Measurements from ENCODE around the gene ZMYM5. TPM values are rescaled to one million over a fixed set of nuclear protein-coding genes. Genes with fewer than 3 reads are reported as not detected.

Gene ZMYM5
- total and polyA plus RNA-seq, 2 of the 8 experiments (the other 6 are each of a cell fraction or from before 2014, with no cell fraction given), result 4.9 to 7.9 TPM

DNA sequence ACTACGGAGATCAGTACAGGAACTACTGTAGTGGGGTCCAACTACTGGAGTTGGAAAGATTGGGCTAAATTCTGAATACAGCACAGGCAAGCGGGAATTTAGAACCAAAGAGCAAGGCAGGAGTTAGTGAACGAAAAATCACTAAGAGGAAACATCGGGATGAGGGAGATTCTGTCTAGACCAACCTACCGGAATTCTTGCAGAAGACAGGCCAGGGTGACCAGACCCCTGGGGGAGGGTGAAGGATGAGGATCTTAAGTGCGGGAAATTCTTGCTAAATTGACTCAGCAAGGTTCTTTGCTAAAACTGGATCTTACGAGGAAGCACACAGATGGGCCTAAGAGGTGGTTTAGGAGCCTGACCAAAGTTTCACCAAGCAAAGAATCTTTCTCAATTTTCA is 67.5 kb downstream of the ZMYM5 start:
- no peak overlapping the region for H3K9ac ChIP-seq (replicated peaks in 1 of 4; ENCODE audit: extremely low read depth in 1 of 4, low read depth in 3 of 4, low read length in 3 of 4)
- no peak overlapping the region for H3K23ac ChIP-seq (ENCODE audit: insufficient read length)
- no peak overlapping the region for H2BK5ac ChIP-seq (ENCODE audit: low read depth, low read length)
- no peak overlapping the region for H4K8ac ChIP-seq (ENCODE audit: extremely low read depth, insufficient read depth, low read length)
- no peak overlapping the region for H2BK15ac ChIP-seq (ENCODE audit: low read length)
- no peak for TF ChIP-seq KDM5A (IDR thresholded peaks at IDR 0.05; ENCODE audit: low read length)
- no peak for TF ChIP-seq BCL11A (IDR thresholded peaks at IDR 0.05; ENCODE audit: low read depth in 2 of 2, low read length in 2 of 2)
- no peak for TF ChIP-seq NRF1 (IDR thresholded peaks at IDR 0.05; ENCODE audit: low read depth, low read length)
- no peak for TF ChIP-seq SRF (IDR thresholded peaks at IDR 0.05; ENCODE audit: low read depth, low read length)
- TF ChIP-seq TAF7 (optimal IDR thresholded peaks at IDR 0.05; ENCODE audit: borderline replicate concordance, low read depth, low read length), result no peak
- no peak for TF ChIP-seq CEBPB (IDR thresholded peaks at IDR 0.05; ENCODE audit: low read depth, low read length)
- TF ChIP-seq SAP30 (IDR thresholded peaks at IDR 0.05; ENCODE audit: insufficient read depth, insufficient replicate concordance, low read length), result no peak
- TF ChIP-seq, protein P1, sequence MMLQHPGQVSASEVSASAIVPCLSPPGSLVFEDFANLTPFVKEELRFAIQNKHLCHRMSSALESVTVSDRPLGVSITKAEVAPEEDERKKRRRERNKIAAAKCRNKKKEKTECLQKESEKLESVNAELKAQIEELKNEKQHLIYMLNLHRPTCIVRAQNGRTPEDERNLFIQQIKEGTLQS (IDR thresholded peaks at IDR 0.05; ENCODE audit: insufficient read depth, low read depth, low read length), result no peak
- TF ChIP-seq, protein P2, sequence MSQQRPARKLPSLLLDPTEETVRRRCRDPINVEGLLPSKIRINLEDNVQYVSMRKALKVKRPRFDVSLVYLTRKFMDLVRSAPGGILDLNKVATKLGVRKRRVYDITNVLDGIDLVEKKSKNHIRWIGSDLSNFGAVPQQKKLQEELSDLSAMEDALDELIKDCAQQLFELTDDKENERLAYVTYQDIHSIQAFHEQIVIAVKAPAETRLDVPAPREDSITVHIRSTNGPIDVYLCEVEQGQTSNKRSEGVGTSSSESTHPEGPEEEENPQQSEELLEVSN (IDR thresholded peaks at IDR 0.05), result no peak
- no peak for TF ChIP-seq SUZ12 (IDR thresholded peaks at IDR 0.05; ENCODE audit: low read length)
- H3K4me1 ChIP-seq (replicated peaks in 1 of 4; ENCODE audit: control insufficient read depth in 3 of 4, insufficient read depth in 4 of 4, low read length in 3 of 4), result peaks cover 0 to 5% (median 1%) of the 10 kb centered on the region in 4 experiments; a peak in 3 of 7 replicates
- no peak overlapping the region for H2AK5ac ChIP-seq (ENCODE audit: low read depth, low read length)
- DNase-seq (ENCODE audit: low read depth in 1 of 2, low spot score in 2 of 2) (no peak), FAIRE-seq (no peak)
- 91% methylated on average over 7 of the region's 7 CpGs; no CpG with 5 or more reads in 1 of the 2 experiments for WGBS, 2 experiments (ENCODE audit: extremely low coverage in 1 of 2, insufficient coverage in 1 of 2, insufficient read length in 1 of 2, insufficient replicate concordance in 2 of 2, low coverage in 1 of 2, low lambda C conversion rate in 2 of 2, missing lambda C conversion rate in 1 of 2)
- no peak overlapping the region for H3K56ac ChIP-seq (replicated peaks; ENCODE audit: insufficient read length, low read depth, low read length)
- no peaks in the 10 kb centered on the region; the same call in 1 of the 2 replicates for H3K79me1 ChIP-seq (ENCODE audit: low read depth, low read length)
- no peaks in the 10 kb centered on the region for H3K79me2 ChIP-seq (ENCODE audit: control insufficient read depth in 1 of 2, insufficient read depth in 2 of 2, low read length in 2 of 2)
- H3K27ac ChIP-seq (ENCODE audit: low read depth, low read length), result no peak overlapping the region
- ChIA-PET CTCF (ENCODE audit: partially characterized antibody) (no interaction called here), POLR2A (ENCODE audit: partially characterized antibody) (interaction anchor here (1.0 kb wide), 1 partner anchor 22 kb away, joined by 3 read pairs; no protein-coding TSS in a partner anchor)
- H4K20me1 ChIP-seq (replicated peaks in 1 of 2; ENCODE audit: control insufficient read depth in 1 of 2, insufficient read depth in 2 of 2, low read length in 2 of 2), result no peaks in the 10 kb centered on the region
- no peak overlapping the region for H3K4me2 ChIP-seq (ENCODE audit: insufficient read depth in 1 of 2, low read depth in 2 of 2, low read length in 2 of 2)
- no peak overlapping the region for H2AFZ ChIP-seq (ENCODE audit: low read length)
- no peak overlapping the region for H3K18ac ChIP-seq (ENCODE audit: extremely low read depth, low read length)
- H4K91ac ChIP-seq (replicated peaks; ENCODE audit: insufficient read length, low read length), result no peak overlapping the region
- H3K36me3 ChIP-seq (ENCODE audit: control insufficient read depth in 2 of 4, insufficient read depth in 4 of 4, low read length in 3 of 4), result no peaks in the 10 kb centered on the region
- no peak overlapping the region for H3K14ac ChIP-seq (ENCODE audit: insufficient read length)
- no peaks in the 10 kb centered on the region for H3K23me2 ChIP-seq (ENCODE audit: low read depth, low read length)
- H3K9me3 ChIP-seq (ENCODE audit: insufficient read depth in 2 of 2, low read depth in 1 of 2, low read length in 1 of 2), result no peaks in the 10 kb centered on the region
- H3K4me3 ChIP-seq (ENCODE audit: extremely low read depth in 1 of 4, insufficient read depth in 2 of 4, low read depth in 3 of 4, low read length in 4 of 4), result no peak overlapping the region
- H3K4ac ChIP-seq (replicated peaks; ENCODE audit: insufficient read length, low read depth, low read length), result no peak overlapping the region
- no peak overlapping the region for H2BK20ac ChIP-seq (ENCODE audit: low read length)
- no peak overlapping the region for H2BK120ac ChIP-seq (replicated peaks; ENCODE audit: low read depth, low read length)
- H3K27me3 ChIP-seq (replicated peaks in 1 of 4; ENCODE audit: control insufficient read depth in 3 of 4, extremely low read depth in 1 of 4, insufficient read depth in 3 of 4, low read length in 3 of 4), result no peaks in the 10 kb centered on the region
- no peak overlapping the region for H4K5ac ChIP-seq (ENCODE audit: insufficient read length, low read depth, low read length)
- no peak overlapping the region for H2BK12ac ChIP-seq (ENCODE audit: low read depth, low read length)

Data from H1 (cell line).